ENCODE data around the gene ATF6. TPM values are rescaled to one million over a fixed set of nuclear protein-coding genes. Genes with fewer than 3 reads are reported as not detected.

Gene ATF6
- total RNA-seq, 1 experiment from 2014 or later: 16.4 TPM

GRCh38 chr1:161935264-161935663 lies 169.1 kb downstream of the ATF6 start:
- in situ Hi-C loops (cut with HindIII; ENCODE audit: low pct_unique_long_range_greater_than_20kb, low sequenced_read_pairs): no loop called here
- TF ChIP-seq POLR2AphosphoS5 (IDR thresholded peaks at IDR 0.05; ENCODE audit: low read depth, low read length) (no peak), TCF7L2 (IDR thresholded peaks at IDR 0.05; ENCODE audit: low read depth, low read length) (no peak), REST (IDR thresholded peaks at IDR 0.05; ENCODE audit: insufficient read depth in 1 of 2, low read depth in 2 of 2, low read length in 1 of 2) (no peak), CTCF (IDR thresholded peaks at IDR 0.05) (no peak), SIN3A (IDR thresholded peaks at IDR 0.05; ENCODE audit: borderline replicate concordance, insufficient read depth, low read depth, low read length) (no peak)
- CTCF ChIA-PET: no interaction called here
- no TSS peak for BruUV-seq (replicated peaks)
- no peak overlapping the region for H3K27ac ChIP-seq (ENCODE audit: low read length)
- H3K4me3 ChIP-seq (ENCODE audit: low read depth in 2 of 2, low read length in 2 of 2): no peak overlapping the region
- intact Hi-C loops (cut with micrococcal nuclease; ENCODE audit: unreplicated experiment): no loop called here
- H3K27me3 ChIP-seq (ENCODE audit: control insufficient read depth, insufficient read depth, low read length): no peaks in the 10 kb centered on the region
- no peak for ATAC-seq
- POLR2A ChIA-PET: no interaction called here
- no peak for DNase-seq (ENCODE audit: low read depth, low spot score)
- H3K9me3 ChIP-seq (ENCODE audit: control insufficient read depth, insufficient read depth, low read depth, low read length): no peaks in the 10 kb centered on the region
- H3K36me3 ChIP-seq (ENCODE audit: control insufficient read depth, insufficient read depth, low read length): no peaks in the 10 kb centered on the region
- no peaks in the 10 kb centered on the region for H3K4me1 ChIP-seq (ENCODE audit: control insufficient read depth, insufficient read depth, low read length)

- ChIA-PET CTCF (no interaction called here), POLR2A (interaction anchor here (0.7 kb wide), 1 partner anchor 1539 kb away, joined by 13 read pairs; no protein-coding TSS in a partner anchor)
- Histone ChIP-seq H3K36me3 (ENCODE audit: control insufficient read depth, insufficient read depth, low read length) (no peaks in the 10 kb centered on the region), H3K27me3 (ENCODE audit: control insufficient read depth, insufficient read depth, low read length) (no peaks in the 10 kb centered on the region), H3K4me1 (ENCODE audit: control insufficient read depth, insufficient read depth, low read length) (no peaks in the 10 kb centered on the region), H3K4me3 (ENCODE audit: low read depth in 2 of 2, low read length in 2 of 2) (no peak overlapping the region), H3K27ac (ENCODE audit: low read length) (no peak overlapping the region), H3K9me3 (ENCODE audit: control insufficient read depth, insufficient read depth, low read depth, low read length) (no peaks in the 10 kb centered on the region)
- intact Hi-C loops (cut with micrococcal nuclease; ENCODE audit: unreplicated experiment) (no loop called here), in situ Hi-C loops (cut with HindIII; ENCODE audit: low pct_unique_long_range_greater_than_20kb, low sequenced_read_pairs) (no loop called here)
- no TSS peak for BruUV-seq (replicated peaks)
- DNase-seq (ENCODE audit: low read depth, low spot score): no peak
- ATAC-seq: no peak
- TF ChIP-seq SIN3A (IDR thresholded peaks at IDR 0.05; ENCODE audit: borderline replicate concordance, insufficient read depth, low read depth, low read length) (no peak), POLR2AphosphoS5 (IDR thresholded peaks at IDR 0.05; ENCODE audit: low read depth, low read length) (no peak), CTCF (IDR thresholded peaks at IDR 0.05) (no peak), REST (IDR thresholded peaks at IDR 0.05; ENCODE audit: insufficient read depth in 1 of 2, low read depth in 2 of 2, low read length in 1 of 2) (no peak), TCF7L2 (IDR thresholded peaks at IDR 0.05; ENCODE audit: low read depth, low read length) (no peak)
Measured at GRCh38 chr1:161936786-161937185, 170.7 kb downstream of the ATF6 start.

Measured in Panc1 (cell line).